OCI-LY3 (cell line): ENCODE data around the gene CASP9.

Source experiments
- EZH2phosphoT487 ChIP-seq: fragments of 200-600 bp; shearing (Covaris generic); IDR thresholded peaks from 2 replicates; pipeline ENCODE4 v1.6.1; 2018; ENCODE audit warnings: antibody characterized with exemption, mixed run types, low read depth
- TF ChIP-seq, protein P1 (sequence below): fragments of 200-600, 300-600 bp; sonication (generic); IDR thresholded peaks from 2 replicates; pipeline ENCODE4 v1.5.1; 2014; ENCODE audit warnings: antibody characterized with exemption, low read length, low read depth

GRCh38 chr1:15541231-15541792, 17.3 kb upstream of the CASP9 start:
- TF ChIP-seq, protein P1, sequence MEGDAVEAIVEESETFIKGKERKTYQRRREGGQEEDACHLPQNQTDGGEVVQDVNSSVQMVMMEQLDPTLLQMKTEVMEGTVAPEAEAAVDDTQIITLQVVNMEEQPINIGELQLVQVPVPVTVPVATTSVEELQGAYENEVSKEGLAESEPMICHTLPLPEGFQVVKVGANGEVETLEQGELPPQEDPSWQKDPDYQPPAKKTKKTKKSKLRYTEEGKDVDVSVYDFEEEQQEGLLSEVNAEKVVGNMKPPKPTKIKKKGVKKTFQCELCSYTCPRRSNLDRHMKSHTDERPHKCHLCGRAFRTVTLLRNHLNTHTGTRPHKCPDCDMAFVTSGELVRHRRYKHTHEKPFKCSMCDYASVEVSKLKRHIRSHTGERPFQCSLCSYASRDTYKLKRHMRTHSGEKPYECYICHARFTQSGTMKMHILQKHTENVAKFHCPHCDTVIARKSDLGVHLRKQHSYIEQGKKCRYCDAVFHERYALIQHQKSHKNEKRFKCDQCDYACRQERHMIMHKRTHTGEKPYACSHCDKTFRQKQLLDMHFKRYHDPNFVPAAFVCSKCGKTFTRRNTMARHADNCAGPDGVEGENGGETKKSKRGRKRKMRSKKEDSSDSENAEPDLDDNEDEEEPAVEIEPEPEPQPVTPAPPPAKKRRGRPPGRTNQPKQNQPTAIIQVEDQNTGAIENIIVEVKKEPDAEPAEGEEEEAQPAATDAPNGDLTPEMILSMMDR = no peak
- no peak for TF ChIP-seq EZH2phosphoT487
